Activated CD4-positive, alpha-beta T cell treated with anti-CD3 and anti-CD28 coated beads, Interleukin-2, amount 10 ng/mL, durations not matched to agents 24 days and 14 days (primary cell): ENCODE measurements around the gene ALKBH5. TPM values are rescaled to one million over a fixed set of nuclear protein-coding genes. Genes with fewer than 3 reads are reported as not detected.

ENCODE experiments used
- DNase-seq: peaks from one replicate; pipeline ENCODE4 v3.0.0; 2022
- H3K27ac Mint-ChIP-seq: one replicate; pipeline ENCODE4 v1.8.0; 2022; ENCODE audit warnings: mild to moderate bottlenecking, mixed read lengths
- H3K27me3 Mint-ChIP-seq: one replicate; pipeline ENCODE4 v1.8.0; 2022; ENCODE audit warnings: mixed read lengths
- H3K36me3 Mint-ChIP-seq: one replicate; pipeline ENCODE4 v1.8.0; 2022; ENCODE audit warnings: low read depth, mild to moderate bottlenecking, mixed read lengths
- H3K4me1 Mint-ChIP-seq: one replicate; pipeline ENCODE4 v1.8.0; 2021; ENCODE audit warnings: mixed read lengths
- H3K4me3 Mint-ChIP-seq: one replicate; pipeline ENCODE4 v1.8.0; 2022; ENCODE audit warnings: mild to moderate bottlenecking, moderate library complexity, mixed read lengths
- H3K9me3 Mint-ChIP-seq: one replicate; pipeline ENCODE4 v1.8.0; 2021; ENCODE audit warnings: mixed read lengths
- intact Hi-C: fragments of 100-400 bp; cut with micrococcal nuclease; formaldehyde crosslinking; loops from one replicate; pipeline ENCODE4 v1.15.1; 2023
- total RNA-seq: library from RNA; stranded (reverse); gene quantifications from 2 replicates; pipeline ENCODE4 v1.2.3, GENCODE V29; 2022

ALKBH5 gene
- total RNA-seq, 1 donor from 2014 or later, result 158 TPM

- Mint-ChIP-seq H3K4me1 (peaks cover 17% of the 10 kb centered on the region), H3K9me3 (no peaks in the 10 kb centered on the region), H3K36me3 (peaks cover 51% of the 10 kb centered on the region), H3K27ac (no peak overlapping the region), H3K4me3 (no peak overlapping the region), H3K27me3 (no peaks in the 10 kb centered on the region)
- intact Hi-C loops, result no loop called here
- no peak for DNase-seq
These were observed 70.6 kb downstream of the ALKBH5 start for GRCh38 chr17:18253947-18254821.

- Mint-ChIP-seq H3K27ac (no peak overlapping the region), H3K36me3 (peaks cover 47% of the 10 kb centered on the region), H3K9me3 (no peaks in the 10 kb centered on the region), H3K4me1 (peaks cover 21% of the 10 kb centered on the region), H3K27me3 (no peaks in the 10 kb centered on the region), H3K4me3 (no peak overlapping the region)
- intact Hi-C loops, result loop anchor here (5.0 kb wide), 1 partner anchor 107 kb away; the partner anchor contains the start of gene SHMT1
- DNase-seq, result no peak
These were observed 71.4 kb downstream of the ALKBH5 start for GRCh38 chr17:18254888-18255649.

DNA sequence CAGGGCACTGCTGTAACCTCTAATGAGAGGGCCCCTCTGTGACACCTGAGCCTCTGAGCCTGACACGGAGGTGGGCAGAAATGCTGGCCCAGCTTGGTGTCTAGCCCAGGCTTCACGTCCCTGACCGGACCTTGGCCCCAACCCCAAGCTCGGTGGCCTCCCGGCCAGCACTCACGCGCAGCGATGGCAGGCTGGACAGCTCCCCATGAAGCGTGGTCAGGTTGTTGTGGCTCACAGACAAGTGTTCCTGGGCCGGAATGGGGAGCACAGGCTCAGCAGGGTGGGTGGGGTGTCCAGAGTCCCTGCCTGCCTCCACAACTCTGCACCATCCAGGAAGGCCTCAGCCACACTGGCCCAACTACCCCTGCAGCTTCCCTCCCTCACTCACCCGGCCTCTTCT, 72.7 kb downstream of the ALKBH5 start:
- Mint-ChIP-seq H3K27ac (no peak overlapping the region), H3K4me3 (no peak overlapping the region), H3K4me1 (peaks cover 23% of the 10 kb centered on the region), H3K27me3 (no peaks in the 10 kb centered on the region), H3K36me3 (peaks cover 36% of the 10 kb centered on the region), H3K9me3 (no peaks in the 10 kb centered on the region)
- DNase-seq, result no peak
- intact Hi-C loops, result loop anchor here (5.0 kb wide), 1 partner anchor 106 kb away; the partner anchor contains the start of gene SHMT1

DNA sequence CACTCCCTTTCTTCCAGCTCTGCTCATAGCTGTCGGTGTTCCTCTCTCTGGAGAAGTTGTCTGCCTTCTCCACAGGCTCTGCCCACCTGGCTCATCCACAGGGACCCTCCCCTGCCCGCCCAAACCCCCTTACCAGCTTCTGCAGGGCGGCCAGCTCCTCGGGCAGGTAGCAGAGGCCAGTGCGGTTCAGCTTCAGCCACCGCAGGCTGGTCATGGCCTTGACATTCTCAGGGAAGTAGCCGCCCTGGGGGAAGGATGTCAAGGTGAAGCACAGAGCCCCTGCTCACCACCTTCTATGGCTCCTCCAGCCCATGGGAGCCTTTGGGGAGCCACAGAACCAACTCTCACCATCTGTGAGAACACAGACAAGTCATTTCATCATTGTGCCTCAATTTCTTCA, 73.1 kb downstream of the ALKBH5 start:
- DNase-seq, result no peak
- intact Hi-C loops, result loop anchor here (5.0 kb wide), 1 partner anchor 106 kb away; the partner anchor contains the start of gene SHMT1
- H3K4me1 Mint-ChIP-seq, result peaks cover 27% of the 10 kb centered on the region
- peak overlapping the region; percentile 29 for H3K27ac Mint-ChIP-seq
- no peaks in the 10 kb centered on the region for H3K27me3 Mint-ChIP-seq
- peaks cover 32% of the 10 kb centered on the region for H3K36me3 Mint-ChIP-seq
- H3K9me3 Mint-ChIP-seq, result no peaks in the 10 kb centered on the region
- peak overlapping the region; percentile 99 for H3K4me3 Mint-ChIP-seq

GRCh38 chr17:18257268-18257981, 73.8 kb downstream of the ALKBH5 start:
- peak overlapping the region; percentile 90 for H3K27ac Mint-ChIP-seq
- intact Hi-C loops, result loop anchor here (5.0 kb wide), 1 partner anchor 105 kb away; the partner anchor contains the start of gene SHMT1
- peak overlapping the region; percentile 99 for H3K4me3 Mint-ChIP-seq
- peak; percentile 68 for DNase-seq
- H3K36me3 Mint-ChIP-seq, result peaks cover 29% of the 10 kb centered on the region
- no peaks in the 10 kb centered on the region for H3K27me3 Mint-ChIP-seq
- peaks cover 29% of the 10 kb centered on the region for H3K4me1 Mint-ChIP-seq
- H3K9me3 Mint-ChIP-seq, result no peaks in the 10 kb centered on the region

GRCh38 chr17:18257982-18258355, 74.3 kb downstream of the ALKBH5 start:
- intact Hi-C loops, result loop anchor here (1.0 to 5.0 kb wide), 2 partner anchors 75 to 104 kb away; partner anchors contain the start of genes ALKBH5 and SHMT1
- Mint-ChIP-seq H3K9me3 (no peaks in the 10 kb centered on the region), H3K27ac (peak overlapping the region; percentile 90), H3K4me3 (peak overlapping the region; percentile 99), H3K4me1 (peaks cover 29% of the 10 kb centered on the region), H3K27me3 (no peaks in the 10 kb centered on the region), H3K36me3 (peaks cover 23% of the 10 kb centered on the region)
- peak; percentile 86 for DNase-seq

- Mint-ChIP-seq H3K27me3 (no peaks in the 10 kb centered on the region), H3K9me3 (no peaks in the 10 kb centered on the region), H3K36me3 (peaks cover 20% of the 10 kb centered on the region), H3K4me3 (peak within 1 kb of the TSS; percentile 99), H3K4me1 (peaks cover 29% of the 10 kb centered on the region), H3K27ac (peak within 1 kb of the TSS; percentile 90)
- DNase-seq, result peak; percentile 89
- intact Hi-C loops, result loop anchor here (1.0 to 5.0 kb wide), 2 partner anchors 75 to 104 kb away; partner anchors contain the start of genes ALKBH5 and SHMT1
These were observed 74.9 kb downstream of the ALKBH5 start, which contains the start of gene FLII for GRCh38 chr17:18258356-18259038. FLII (minus strand) TSS chr17:18258738; CDS start chr17:18258690, 48 bp downstream.

Other genes starting within 250 kb of the ALKBH5 start
- gene TOM1L2, start 211.4 kb upstream of the ALKBH5 start, total RNA-seq, result 8.8 and 10.0 TPM in 2 replicates
- gene DRC3, start 211.0 kb upstream of the ALKBH5 start, total RNA-seq, result 0.42 TPM in 1 of 2 replicates, not detected in the other
- 31.9 and 33.1 TPM in 2 replicates for gene ATPAF2, start 144.7 kb upstream of the ALKBH5 start, total RNA-seq
- 9.6 and 11.3 TPM in 2 replicates for gene GID4, start 144.4 kb upstream of the ALKBH5 start, total RNA-seq
- 60.8 and 64.3 TPM in 2 replicates for gene DRG2, start 95.9 kb upstream of the ALKBH5 start, total RNA-seq
- gene MYO15A, start 75.1 kb upstream of the ALKBH5 start, total RNA-seq, result 0.38 and 0.70 TPM in 2 replicates
- gene LLGL1, start 41.8 kb downstream of the ALKBH5 start, total RNA-seq, result 23.1 and 23.5 TPM in 2 replicates
- gene FLII, start 74.9 kb downstream of the ALKBH5 start, total RNA-seq, result 266 and 275 TPM in 2 replicates
- gene MIEF2, start 76.8 kb downstream of the ALKBH5 start, total RNA-seq, result 4.3 and 6.0 TPM in 2 replicates
- gene TOP3A, start 131.2 kb downstream of the ALKBH5 start, total RNA-seq, result 75.4 and 88.2 TPM in 2 replicates
- gene SMCR8, start 131.5 kb downstream of the ALKBH5 start, total RNA-seq, result 17.3 and 17.7 TPM in 2 replicates
- gene SHMT1, start 179.7 kb downstream of the ALKBH5 start, total RNA-seq, result 58.3 and 62.1 TPM in 2 replicates
- gene EVPLL, start 193.9 kb downstream of the ALKBH5 start, total RNA-seq, result not detected in 2 replicates